Peyer's patch (tissue), 4 donors: ENCODE measurements around the gene OR6C2. TPM values are rescaled to one million over a fixed set of nuclear protein-coding genes. Genes with fewer than 3 reads are reported as not detected.
"Not testable (repeated sequence)": the region's sequence is repeated elsewhere in the genome, so short reads cannot be mapped to it uniquely, and the experiment has no call there.

Source experiments
- DNase-seq, 3 donors: peaks; one replicate each; pipeline ENCODE4 v3.0.0-alpha.2; 2017 to 2019
- H3K27ac ChIP-seq, 4 donors: fragments of 200-600 bp; sonication (generic); one replicate each; pipeline ENCODE4 v1.5.1; 2016 to 2019
- H3K27me3 ChIP-seq, 2 donors: fragments of 200-600 bp; sonication (generic); one replicate each; pipeline ENCODE4 v1.5.1; 2019
- H3K36me3 ChIP-seq, 3 donors: fragments of 200-600 bp; sonication (generic); one replicate each; pipeline ENCODE4 v1.5.1; 2016 to 2019
- H3K4me1 ChIP-seq, 4 donors: fragments of 200-600 bp; sonication (generic); one replicate each; pipeline ENCODE4 v1.5.1; 2016 to 2019
- H3K4me3 ChIP-seq, 4 donors: fragments of 200-600 bp; sonication (generic); 1 replicate in 3 of 4; 2 replicates in 1 of 4; pipeline ENCODE4 v1.5.1; 2016 to 2019; ENCODE audit warnings: mild to moderate bottlenecking in 1 of 4
- H3K9me3 ChIP-seq, 4 donors: fragments of 200-600 bp; sonication (generic); one replicate each; pipeline ENCODE4 v1.5.1; 2016 to 2019; ENCODE audit warnings: mild to moderate bottlenecking in 1 of 4
- CTCF ChIP-seq, 6 experiments: fragments of 450-650 bp in 4 of 6; fragments of 200-600 bp in 2 of 6; sonication (generic) in 1 of 6; IDR thresholded peaks; one replicate each; pipeline ENCODE4 v1.5.1; 2017 to 2019; ENCODE audit warnings: antibody characterized with exemption in 6 of 6, mild to moderate bottlenecking in 3 of 6, moderate library complexity in 1 of 6
- POLR2A ChIP-seq, 2 donors: fragments of 450-650 bp; IDR thresholded peaks; one replicate each; pipeline ENCODE4 v1.5.1; 2017; ENCODE audit warnings: antibody characterized with exemption in 2 of 2, mild to moderate bottlenecking in 2 of 2, moderate library complexity in 2 of 2
- total RNA-seq, 4 donors: library from RNA; depleted of rRNA; stranded (reverse); fragments of >200 nt; gene quantifications; one replicate each; pipeline ENCODE4 v1.1.0, GENCODE V29; 2016

Gene OR6C2
- total RNA-seq, 4 donors from 2014 or later: not detected

- Histone ChIP-seq H3K9me3 (no peaks in the 10 kb centered on the region), H3K27ac (no peak overlapping the region), H3K4me3 (no peak overlapping the region), H3K27me3 (no peaks in the 10 kb centered on the region), H3K4me1 (no peaks in the 10 kb centered on the region), H3K36me3 (no peaks in the 10 kb centered on the region)
- no peak for DNase-seq
- TF ChIP-seq POLR2A (IDR thresholded peaks at IDR 0.05) (no peak), CTCF (IDR thresholded peaks at IDR 0.05) (no peak)
Measured at GRCh38 chr12:55416961-55417360, 26.9 kb upstream of the OR6C2 start.

- no peaks in the 10 kb centered on the region for H3K4me1 ChIP-seq
- H3K36me3 ChIP-seq: no peaks in the 10 kb centered on the region
- no peaks in the 10 kb centered on the region for H3K27me3 ChIP-seq
- no peak for DNase-seq
- H3K4me3 ChIP-seq: no peak overlapping the region
- H3K9me3 ChIP-seq: no peaks in the 10 kb centered on the region
- TF ChIP-seq CTCF (IDR thresholded peaks at IDR 0.05) (no peak), POLR2A (IDR thresholded peaks at IDR 0.05) (no peak)
- H3K27ac ChIP-seq: no peak overlapping the region
Measured at GRCh38 chr12:55420307-55420962, 23.4 kb upstream of the OR6C2 start.

GRCh38 chr12:55425954-55426353 lies 17.9 kb upstream of the OR6C2 start, which contains the start of gene OR6C76:
Gene OR6C76, plus strand, starts transcription at chr12:55426254. Its CDS starts 0 bp downstream, at chr12:55426254.
- H3K9me3 ChIP-seq: no peaks in the 10 kb centered on the region

GRCh38 chr12:55428331-55429243 lies 15.3 kb upstream of the OR6C2 start:
- TF ChIP-seq CTCF (IDR thresholded peaks at IDR 0.05) (no peak), POLR2A (IDR thresholded peaks at IDR 0.05) (no peak)
- H3K9me3 ChIP-seq: no peaks in the 10 kb centered on the region

More at GRCh38 chr12:55425954-55426353, 17.9 kb upstream of the OR6C2 start, which contains the start of gene OR6C76:
- H3K4me1 ChIP-seq: no peaks in the 10 kb centered on the region
- H3K36me3 ChIP-seq: no peaks in the 10 kb centered on the region
- H3K4me3 ChIP-seq: no peak within 1 kb of the TSS
- DNase-seq: no peak
- TF ChIP-seq POLR2A (IDR thresholded peaks at IDR 0.05): no peak
- no peak for TF ChIP-seq CTCF (IDR thresholded peaks at IDR 0.05)
- no peak within 1 kb of the TSS for H3K27ac ChIP-seq
- H3K27me3 ChIP-seq: no peaks in the 10 kb centered on the region

GRCh38 chr12:55441233-55441632 lies 2.6 kb upstream of the OR6C2 start:
- not testable (repeated sequence) for H3K27me3 ChIP-seq, H3K4me1 ChIP-seq, H3K27ac ChIP-seq, H3K36me3 ChIP-seq, DNase-seq, H3K9me3 ChIP-seq, H3K4me3 ChIP-seq

More at GRCh38 chr12:55428331-55429243, 15.3 kb upstream of the OR6C2 start:
- Histone ChIP-seq H3K27me3 (no peaks in the 10 kb centered on the region), H3K36me3 (no peaks in the 10 kb centered on the region), H3K27ac (no peak overlapping the region), H3K4me3 (no peak overlapping the region), H3K4me1 (no peaks in the 10 kb centered on the region)
- DNase-seq: no peak

GRCh38 chr12:55445357-55445756 lies 1.5 kb downstream of the OR6C2 start:
- Histone ChIP-seq H3K4me1 (no peaks in the 10 kb centered on the region), H3K4me3 (no peak overlapping the region), H3K27me3 (no peaks in the 10 kb centered on the region), H3K36me3 (no peaks in the 10 kb centered on the region), H3K27ac (no peak overlapping the region), H3K9me3 (no peaks in the 10 kb centered on the region)
- DNase-seq: no peak
- no peak for TF ChIP-seq POLR2A (IDR thresholded peaks at IDR 0.05)
- TF ChIP-seq CTCF (IDR thresholded peaks at IDR 0.05): no peak
